M059J (cell line): ENCODE measurements around the gene ENAH. TPM values are rescaled to one million over a fixed set of nuclear protein-coding genes. Genes with fewer than 3 reads are reported as not detected.

Source experiments
- DNase-seq: peaks from one replicate; pipeline ENCODE4 v3.0.0-alpha.2; 2012; ENCODE audit warnings: low read depth
- total RNA-seq: library from RNA; depleted of rRNA; stranded (reverse); fragments of >200 nt; shearing (Covaris generic); gene quantifications from 2 replicates; pipeline ENCODE4 v1.2.3, GENCODE V29; 2014

Gene ENAH
- total RNA-seq, 1 experiment from 2014 or later: 69.5 TPM

- peak; percentile 79 for DNase-seq
Measured at GRCh38 chr1:225460021-225460736, 192.7 kb downstream of the ENAH start.

- no peak for DNase-seq
Measured at GRCh38 chr1:225458222-225458631, 194.7 kb downstream of the ENAH start.

- peak; percentile 91 for DNase-seq
Measured at GRCh38 chr1:225454733-225455132, 198.2 kb downstream of the ENAH start.

DNA sequence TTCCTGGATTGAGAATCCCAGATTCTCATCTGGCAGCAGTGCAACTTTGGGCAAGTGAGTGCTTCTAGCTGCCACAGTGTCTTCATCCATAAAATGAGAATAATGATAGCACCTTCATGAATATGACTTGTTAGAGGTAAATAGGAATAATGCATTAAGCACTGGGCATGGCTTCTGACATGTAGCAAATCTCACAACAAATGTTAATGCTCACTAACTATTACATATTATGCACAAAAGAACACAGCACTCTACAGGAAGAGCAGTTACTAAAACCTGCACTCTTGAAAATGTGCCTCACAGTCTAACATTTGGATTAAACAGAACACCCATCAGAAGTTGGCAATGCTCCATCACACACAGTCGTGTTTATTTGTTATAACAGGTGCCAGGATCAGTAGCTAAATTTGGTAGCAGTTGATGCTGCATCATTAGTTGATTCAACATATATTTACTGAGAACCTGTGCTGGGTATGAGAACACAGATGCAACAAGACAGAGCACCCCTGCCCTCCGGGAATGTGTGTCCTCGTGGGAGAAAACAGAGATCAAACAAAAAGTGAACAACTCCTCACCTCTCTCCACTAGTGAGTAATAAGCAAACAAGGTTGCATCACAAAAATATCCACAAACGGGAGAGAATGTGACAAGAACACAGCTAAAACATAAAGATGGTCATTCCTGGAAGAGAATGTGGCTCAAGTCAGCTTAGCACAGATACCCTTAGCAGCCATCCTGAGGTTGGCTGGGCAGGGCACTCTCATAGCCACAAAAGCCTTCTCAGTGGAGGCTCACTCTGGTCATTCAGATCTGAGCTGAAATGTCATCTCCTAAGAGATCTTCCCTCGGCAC lies 198.9 kb downstream of the ENAH start:
- peak; percentile 45 for DNase-seq

GRCh38 chr1:225451840-225452515 lies 200.9 kb downstream of the ENAH start:
- DNase-seq: no peak

GRCh38 chr1:225451340-225451739 lies 201.6 kb downstream of the ENAH start:
- peak; percentile 75 for DNase-seq

GRCh38 chr1:225450491-225451191 lies 202.3 kb downstream of the ENAH start:
- DNase-seq: no peak

- DNase-seq: no peak
Measured at GRCh38 chr1:225449774-225450173, 203.1 kb downstream of the ENAH start.

- peak; percentile 91 for DNase-seq
Measured at GRCh38 chr1:225449261-225449660, 203.7 kb downstream of the ENAH start.

GRCh38 chr1:225448146-225448805 lies 204.6 kb downstream of the ENAH start:
- DNase-seq: no peak

- DNase-seq: peak; percentile 50
Measured at GRCh38 chr1:225447650-225448089, 205.3 kb downstream of the ENAH start.

- DNase-seq: no peak
Measured at GRCh38 chr1:225446981-225447615, 205.8 kb downstream of the ENAH start.

- no peak for DNase-seq
Measured at GRCh38 chr1:225446595-225446960, 206.3 kb downstream of the ENAH start.

DNA sequence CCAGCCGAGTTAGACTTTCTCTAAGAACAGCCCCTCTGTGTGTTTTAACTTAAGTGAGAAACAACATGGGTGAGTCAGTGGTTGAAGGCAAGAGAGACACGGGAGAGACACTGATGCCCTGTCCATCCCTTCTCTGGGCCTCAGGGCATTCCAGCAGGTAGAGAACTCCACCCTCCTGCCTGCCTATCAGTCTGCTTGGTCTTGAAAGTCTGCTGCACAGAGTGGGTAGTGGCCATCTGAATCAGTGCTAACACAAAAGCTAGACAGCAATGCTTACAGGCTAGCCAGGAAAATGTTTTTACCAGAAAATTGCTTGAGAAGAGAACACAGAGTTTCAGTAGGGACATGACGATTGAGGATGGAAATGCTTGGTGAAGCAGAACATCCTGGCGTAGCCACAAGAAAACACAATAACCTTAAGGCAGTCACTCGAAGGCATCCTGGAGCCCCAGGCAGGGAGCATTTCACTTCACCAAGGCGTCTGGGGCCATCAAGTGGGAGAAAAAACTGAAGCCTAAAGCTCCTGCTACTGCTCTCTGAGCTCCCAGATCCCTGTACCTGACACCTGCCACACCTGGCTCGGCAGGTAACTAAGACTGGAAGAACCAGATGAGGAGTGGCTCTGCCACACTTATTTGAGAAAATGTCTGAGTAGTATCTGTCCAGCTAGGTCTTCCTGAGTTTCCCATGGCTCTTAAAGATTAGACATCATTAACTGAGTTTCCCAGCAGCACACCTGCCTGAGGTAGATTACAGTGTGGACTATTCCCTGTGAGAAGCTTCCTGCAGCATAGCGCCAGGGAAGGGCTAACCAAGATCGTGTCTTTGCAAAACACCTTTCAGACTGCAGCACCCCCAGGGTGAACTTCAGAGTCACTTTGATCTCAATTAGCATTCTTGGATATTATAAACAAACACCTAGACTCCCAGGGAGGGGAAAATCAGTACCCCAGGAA lies 207.0 kb downstream of the ENAH start:
- peak; percentile 73 for DNase-seq

GRCh38 chr1:225442123-225442505 lies 210.8 kb downstream of the ENAH start:
- no peak for DNase-seq

DNA sequence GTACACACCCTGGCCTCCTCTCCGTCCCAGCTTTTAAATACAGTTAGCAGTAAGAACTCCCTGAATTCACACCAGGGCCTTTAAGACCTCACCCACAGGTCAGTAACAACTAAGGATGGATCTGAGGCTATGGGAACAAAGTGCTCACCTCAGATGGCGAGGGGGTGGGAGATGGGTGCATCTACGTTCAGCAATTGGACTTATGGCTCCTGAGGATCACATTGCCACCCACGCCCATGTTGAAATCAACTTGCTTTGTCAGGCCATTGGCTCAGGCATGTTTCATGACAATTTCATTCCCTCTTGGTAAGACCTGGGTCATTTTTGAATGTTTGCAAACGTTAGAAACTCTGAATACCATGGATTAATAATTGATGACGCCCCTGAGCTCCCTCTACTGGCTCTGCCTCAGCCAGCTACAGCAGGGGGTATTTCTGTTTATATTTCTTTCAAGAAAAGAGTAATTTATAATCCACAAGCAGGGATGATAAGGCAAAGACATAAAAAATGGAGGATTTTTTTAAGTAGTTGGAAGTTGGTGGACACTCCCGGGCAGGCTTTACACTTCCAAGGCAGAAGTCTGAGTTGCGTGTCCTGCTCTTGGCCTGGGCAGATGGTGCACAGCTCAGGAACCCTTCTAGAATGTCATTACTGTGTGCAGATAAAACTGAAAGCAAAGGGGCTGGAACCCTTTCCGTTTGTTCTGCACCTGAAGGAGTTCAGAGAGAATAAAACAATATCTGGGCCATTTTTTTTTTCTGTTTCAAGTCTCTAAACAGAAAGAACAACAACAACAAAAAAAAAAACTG lies 211.4 kb downstream of the ENAH start:
- no peak for DNase-seq

- no peak for DNase-seq
Measured at GRCh38 chr1:225440380-225441221, 212.3 kb downstream of the ENAH start.
